Nephron progenitor cell (in vitro differentiated cells): ENCODE data around the gene PARD3B.

Experiments
- DNase-seq: peaks from one replicate; pipeline ENCODE4 v3.0.0; 2021
- H3K27ac Mint-ChIP-seq: 2 replicates; pipeline ENCODE4 v1.8.0; 2021; ENCODE audit warnings: mild to moderate bottlenecking, moderate library complexity, mixed read lengths
- H3K27me3 Mint-ChIP-seq: 2 replicates; pipeline ENCODE4 v1.8.0; 2021; ENCODE audit warnings: mild to moderate bottlenecking, low read depth, mixed read lengths; ENCODE audit not compliant: poor library complexity
- H3K36me3 Mint-ChIP-seq: 2 replicates; pipeline ENCODE4 v1.8.0; 2021; ENCODE audit warnings: low read depth, mixed read lengths
- H3K4me1 Mint-ChIP-seq: 2 replicates; pipeline ENCODE4 v1.8.0; 2021; ENCODE audit warnings: mixed read lengths
- H3K4me3 Mint-ChIP-seq: 2 replicates; pipeline ENCODE4 v1.8.0; 2021; ENCODE audit warnings: mild to moderate bottlenecking, moderate library complexity, mixed read lengths
- H3K9me3 Mint-ChIP-seq: 2 replicates; pipeline ENCODE4 v1.8.0; 2021; ENCODE audit warnings: mild to moderate bottlenecking, moderate library complexity, mixed read lengths
- TF ChIP-seq, protein P1 (sequence below): fragments of 200-600 bp; sonication (generic); IDR thresholded peaks from 2 replicates; pipeline ENCODE4 v1.5.0; 2021; ENCODE audit warnings: antibody characterized with exemption

PARD3B gene

GRCh38 chr2:205427112-205427511 lies 881.8 kb downstream of the PARD3B start:
- Mint-ChIP-seq H3K27ac (no peak overlapping the region), H3K4me3 (no peak overlapping the region), H3K9me3 (peaks cover 3% of the 10 kb centered on the region), H3K4me1 (no peaks in the 10 kb centered on the region), H3K27me3 (peaks cover 2% of the 10 kb centered on the region), H3K36me3 (no peaks in the 10 kb centered on the region)
- TF ChIP-seq, protein P1, sequence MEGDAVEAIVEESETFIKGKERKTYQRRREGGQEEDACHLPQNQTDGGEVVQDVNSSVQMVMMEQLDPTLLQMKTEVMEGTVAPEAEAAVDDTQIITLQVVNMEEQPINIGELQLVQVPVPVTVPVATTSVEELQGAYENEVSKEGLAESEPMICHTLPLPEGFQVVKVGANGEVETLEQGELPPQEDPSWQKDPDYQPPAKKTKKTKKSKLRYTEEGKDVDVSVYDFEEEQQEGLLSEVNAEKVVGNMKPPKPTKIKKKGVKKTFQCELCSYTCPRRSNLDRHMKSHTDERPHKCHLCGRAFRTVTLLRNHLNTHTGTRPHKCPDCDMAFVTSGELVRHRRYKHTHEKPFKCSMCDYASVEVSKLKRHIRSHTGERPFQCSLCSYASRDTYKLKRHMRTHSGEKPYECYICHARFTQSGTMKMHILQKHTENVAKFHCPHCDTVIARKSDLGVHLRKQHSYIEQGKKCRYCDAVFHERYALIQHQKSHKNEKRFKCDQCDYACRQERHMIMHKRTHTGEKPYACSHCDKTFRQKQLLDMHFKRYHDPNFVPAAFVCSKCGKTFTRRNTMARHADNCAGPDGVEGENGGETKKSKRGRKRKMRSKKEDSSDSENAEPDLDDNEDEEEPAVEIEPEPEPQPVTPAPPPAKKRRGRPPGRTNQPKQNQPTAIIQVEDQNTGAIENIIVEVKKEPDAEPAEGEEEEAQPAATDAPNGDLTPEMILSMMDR: no peak
- DNase-seq: no peak

GRCh38 chr2:205428811-205429210 lies 883.5 kb downstream of the PARD3B start:
- DNase-seq: no peak
- Mint-ChIP-seq H3K36me3 (no peaks in the 10 kb centered on the region), H3K27me3 (peaks cover 2% of the 10 kb centered on the region), H3K9me3 (peaks cover 3% of the 10 kb centered on the region), H3K4me3 (no peak overlapping the region), H3K27ac (no peak overlapping the region), H3K4me1 (no peaks in the 10 kb centered on the region)
- TF ChIP-seq, protein P1: no peak

GRCh38 chr2:205435970-205436369 lies 890.7 kb downstream of the PARD3B start:
- no peaks in the 10 kb centered on the region for H3K36me3 Mint-ChIP-seq
- TF ChIP-seq, protein P1: no peak
- no peaks in the 10 kb centered on the region for H3K4me1 Mint-ChIP-seq
- no peak for DNase-seq
- H3K27me3 Mint-ChIP-seq: peaks cover 2% of the 10 kb centered on the region
- H3K4me3 Mint-ChIP-seq: no peak overlapping the region
- no peak overlapping the region for H3K27ac Mint-ChIP-seq
- H3K9me3 Mint-ChIP-seq: no peaks in the 10 kb centered on the region

GRCh38 chr2:205438241-205438640 lies 893.0 kb downstream of the PARD3B start:
- H3K4me1 Mint-ChIP-seq: no peaks in the 10 kb centered on the region
- DNase-seq: no peak
- H3K4me3 Mint-ChIP-seq: no peak overlapping the region
- TF ChIP-seq, protein P1: no peak
- no peak overlapping the region for H3K27ac Mint-ChIP-seq
- peaks cover 6% of the 10 kb centered on the region for H3K36me3 Mint-ChIP-seq
- H3K9me3 Mint-ChIP-seq: peaks cover 9% of the 10 kb centered on the region
- no peaks in the 10 kb centered on the region for H3K27me3 Mint-ChIP-seq

DNA sequence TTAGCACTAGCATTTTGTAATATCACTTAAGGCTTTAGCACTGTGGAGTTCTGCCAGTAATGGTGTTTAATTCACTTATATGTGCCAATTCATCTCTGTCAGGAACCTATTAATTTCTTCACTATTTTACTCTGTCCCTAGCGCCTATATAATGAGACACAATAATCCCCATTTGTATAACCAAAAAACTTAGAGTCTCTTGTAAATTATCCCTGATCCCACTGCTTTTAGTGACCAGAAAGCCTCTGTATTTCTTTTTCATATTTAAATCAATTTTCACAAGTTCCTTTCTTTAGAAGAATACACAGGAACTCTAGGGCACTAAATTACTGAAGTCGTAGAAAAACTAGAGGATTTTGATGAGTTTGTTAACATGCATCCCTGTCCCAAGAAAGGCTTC lies 894.3 kb downstream of the PARD3B start:
- H3K4me1 Mint-ChIP-seq: no peaks in the 10 kb centered on the region
- H3K4me3 Mint-ChIP-seq: no peak overlapping the region
- H3K27me3 Mint-ChIP-seq: no peaks in the 10 kb centered on the region
- no peak for DNase-seq
- peaks cover 14% of the 10 kb centered on the region for H3K36me3 Mint-ChIP-seq
- TF ChIP-seq, protein P1: no peak
- H3K27ac Mint-ChIP-seq: no peak overlapping the region
- H3K9me3 Mint-ChIP-seq: peaks cover 18% of the 10 kb centered on the region

- H3K27ac Mint-ChIP-seq: no peak overlapping the region
- no peak overlapping the region for H3K4me3 Mint-ChIP-seq
- no peak for DNase-seq
- no peaks in the 10 kb centered on the region for H3K4me1 Mint-ChIP-seq
- TF ChIP-seq, protein P1: no peak
- peaks cover 16% of the 10 kb centered on the region for H3K36me3 Mint-ChIP-seq
- peaks cover 23% of the 10 kb centered on the region for H3K9me3 Mint-ChIP-seq
- no peaks in the 10 kb centered on the region for H3K27me3 Mint-ChIP-seq
These were observed 896.2 kb downstream of the PARD3B start for GRCh38 chr2:205441524-205441923.
